Lower leg skin (tissue), 3 donors: Measurements from ENCODE around the gene AJAP1.

ENCODE experiments used
- POLR2A ChIP-seq, 2 donors: fragments of 450-650 bp; IDR thresholded peaks; one replicate each; pipeline ENCODE4 v1.6.1; 2016 to 2017; ENCODE audit warnings: antibody characterized with exemption in 2 of 2, mild to moderate bottlenecking in 1 of 2, moderate library complexity in 1 of 2
- TF ChIP-seq, protein P1 (sequence below), 3 donors: fragments of 450-650 bp; IDR thresholded peaks; one replicate each; pipeline ENCODE4 v1.5.1; 2016; ENCODE audit warnings: antibody characterized with exemption in 3 of 3, mild to moderate bottlenecking in 3 of 3, moderate library complexity in 2 of 3

DNA sequence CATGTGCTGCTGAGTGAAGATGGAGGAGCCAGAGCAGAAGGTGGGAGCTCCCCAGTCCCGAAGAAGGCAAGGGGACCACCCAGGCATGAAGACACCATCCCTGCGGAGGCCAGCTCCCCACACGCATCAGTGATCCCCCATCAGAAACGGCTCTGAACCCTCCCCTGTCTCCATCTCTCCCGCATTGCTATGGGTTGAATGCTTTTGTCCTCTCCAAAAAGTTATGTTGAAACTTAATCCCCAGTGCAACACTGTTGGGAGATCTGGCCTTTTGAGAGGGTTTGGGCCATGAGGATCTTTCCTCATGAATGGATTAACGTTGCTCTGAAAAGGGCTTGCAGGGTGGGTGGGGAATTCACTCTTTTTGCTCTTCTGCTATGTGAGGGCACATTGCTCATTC is 147.6 kb downstream of the AJAP1 start:
- TF ChIP-seq, protein P1, sequence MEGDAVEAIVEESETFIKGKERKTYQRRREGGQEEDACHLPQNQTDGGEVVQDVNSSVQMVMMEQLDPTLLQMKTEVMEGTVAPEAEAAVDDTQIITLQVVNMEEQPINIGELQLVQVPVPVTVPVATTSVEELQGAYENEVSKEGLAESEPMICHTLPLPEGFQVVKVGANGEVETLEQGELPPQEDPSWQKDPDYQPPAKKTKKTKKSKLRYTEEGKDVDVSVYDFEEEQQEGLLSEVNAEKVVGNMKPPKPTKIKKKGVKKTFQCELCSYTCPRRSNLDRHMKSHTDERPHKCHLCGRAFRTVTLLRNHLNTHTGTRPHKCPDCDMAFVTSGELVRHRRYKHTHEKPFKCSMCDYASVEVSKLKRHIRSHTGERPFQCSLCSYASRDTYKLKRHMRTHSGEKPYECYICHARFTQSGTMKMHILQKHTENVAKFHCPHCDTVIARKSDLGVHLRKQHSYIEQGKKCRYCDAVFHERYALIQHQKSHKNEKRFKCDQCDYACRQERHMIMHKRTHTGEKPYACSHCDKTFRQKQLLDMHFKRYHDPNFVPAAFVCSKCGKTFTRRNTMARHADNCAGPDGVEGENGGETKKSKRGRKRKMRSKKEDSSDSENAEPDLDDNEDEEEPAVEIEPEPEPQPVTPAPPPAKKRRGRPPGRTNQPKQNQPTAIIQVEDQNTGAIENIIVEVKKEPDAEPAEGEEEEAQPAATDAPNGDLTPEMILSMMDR (IDR thresholded peaks at IDR 0.05), result no peak
- no peak for TF ChIP-seq POLR2A (IDR thresholded peaks at IDR 0.05)
